ENCODE results near the gene CDK13.

Gene CDK13

GRCh38 chr7:40043164-40043563 is 93.1 kb downstream of the CDK13 start:
- TF ChIP-seq CSDC2 (CRISPR knock-in tag; IDR thresholded peaks at IDR 0.05): no peak
- no peak for ATAC-seq

DNA sequence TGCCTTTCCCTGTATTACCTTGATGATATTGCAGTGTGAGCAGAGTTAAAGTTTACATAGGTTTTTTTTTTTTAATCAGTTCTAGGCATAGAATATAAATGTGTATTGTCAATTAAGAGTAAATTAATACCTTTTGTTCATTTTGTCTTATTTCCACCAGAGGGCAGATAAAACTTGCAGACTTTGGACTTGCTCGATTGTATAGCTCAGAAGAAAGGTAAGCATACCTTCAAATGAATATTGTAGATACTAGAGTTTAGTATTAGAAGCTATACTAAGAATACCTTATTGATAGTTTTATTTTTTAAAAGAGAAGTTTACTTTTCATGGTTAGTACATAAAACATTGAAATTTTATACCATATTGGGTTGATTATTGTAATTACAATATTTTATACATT is 97.6 kb downstream of the CDK13 start:
- no peak for ATAC-seq
- TF ChIP-seq RARB (CRISPR knock-in tag; IDR thresholded peaks at IDR 0.05): no peak
- TF ChIP-seq ZNF8 (CRISPR knock-in tag; IDR thresholded peaks at IDR 0.05): no peak
- TF ChIP-seq PPARA (CRISPR knock-in tag; IDR thresholded peaks at IDR 0.05; ENCODE audit: borderline replicate concordance): no peak
- TF ChIP-seq TOX (CRISPR knock-in tag; IDR thresholded peaks at IDR 0.05; ENCODE audit: borderline replicate concordance): no peak
- no peak for TF ChIP-seq GLIS3 (CRISPR knock-in tag; IDR thresholded peaks at IDR 0.05)

DNA sequence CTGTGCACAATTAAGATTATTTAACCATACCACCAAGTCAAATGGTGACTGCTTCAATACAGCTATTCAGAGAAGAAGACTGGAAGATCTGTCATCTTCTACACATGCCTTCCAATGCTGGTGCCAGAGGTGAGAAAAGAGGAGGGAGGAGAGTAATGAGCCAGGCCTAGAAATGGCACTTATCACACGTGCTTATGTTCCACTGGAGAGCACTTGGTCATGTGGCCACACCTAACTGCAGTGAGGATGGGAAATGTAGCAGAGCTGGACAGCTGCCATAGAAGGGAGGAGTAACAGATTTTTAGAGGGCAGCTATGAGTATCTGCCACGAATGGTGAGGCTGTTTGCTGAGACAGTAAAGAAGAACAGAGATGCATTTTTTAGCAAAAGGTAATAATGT is 107.2 kb downstream of the CDK13 start:
- no peak; the same call in 2 of the 3 replicates for ATAC-seq
- TF ChIP-seq PPARA (CRISPR knock-in tag; IDR thresholded peaks at IDR 0.05; ENCODE audit: borderline replicate concordance) (no peak), PATZ1 (CRISPR knock-in tag; IDR thresholded peaks at IDR 0.05; ENCODE audit: borderline replicate concordance) (no peak), ZNF8 (CRISPR knock-in tag; IDR thresholded peaks at IDR 0.05) (no peak), ZNF70 (CRISPR knock-in tag; IDR thresholded peaks at IDR 0.05) (no peak), TCF4 (CRISPR knock-in tag; IDR thresholded peaks at IDR 0.05; ENCODE audit: borderline replicate concordance) (no peak), ZC3H10 (CRISPR knock-in tag; IDR thresholded peaks at IDR 0.05) (no peak), CSRNP3 (CRISPR knock-in tag; IDR thresholded peaks at IDR 0.05) (no peak), CSDC2 (CRISPR knock-in tag; IDR thresholded peaks at IDR 0.05) (no peak), ZFP3 (CRISPR knock-in tag; IDR thresholded peaks at IDR 0.05) (no peak), ESRRG (CRISPR knock-in tag; IDR thresholded peaks at IDR 0.05) (no peak), ZFP30 (CRISPR knock-in tag; IDR thresholded peaks at IDR 0.05) (no peak), SNAI2 (CRISPR knock-in tag; IDR thresholded peaks at IDR 0.05) (no peak), RARB (CRISPR knock-in tag; IDR thresholded peaks at IDR 0.05) (no peak), OSR1 (CRISPR knock-in tag; IDR thresholded peaks at IDR 0.05) (no peak), ISL1 (CRISPR knock-in tag; IDR thresholded peaks at IDR 0.05) (no peak), POU6F1 (CRISPR knock-in tag; IDR thresholded peaks at IDR 0.05; ENCODE audit: borderline replicate concordance, low read depth) (no peak), GLIS3 (CRISPR knock-in tag; IDR thresholded peaks at IDR 0.05) (no peak)

GRCh38 chr7:40058026-40058425 is 108.0 kb downstream of the CDK13 start:
- TF ChIP-seq ZNF70 (CRISPR knock-in tag; IDR thresholded peaks at IDR 0.05) (no peak), ZNF565 (CRISPR knock-in tag; conservative IDR thresholded peaks at IDR 0.05; ENCODE audit: low read depth) (no peak), TOX (CRISPR knock-in tag; IDR thresholded peaks at IDR 0.05; ENCODE audit: borderline replicate concordance) (no peak), ZC3H10 (CRISPR knock-in tag; IDR thresholded peaks at IDR 0.05) (no peak), ESRRG (CRISPR knock-in tag; IDR thresholded peaks at IDR 0.05) (no peak), RARB (CRISPR knock-in tag; IDR thresholded peaks at IDR 0.05) (no peak), OSR1 (CRISPR knock-in tag; IDR thresholded peaks at IDR 0.05) (no peak), PPARA (CRISPR knock-in tag; IDR thresholded peaks at IDR 0.05; ENCODE audit: borderline replicate concordance) (no peak), GLIS3 (CRISPR knock-in tag; IDR thresholded peaks at IDR 0.05) (no peak), CSDC2 (CRISPR knock-in tag; IDR thresholded peaks at IDR 0.05) (no peak), SNAI2 (CRISPR knock-in tag; IDR thresholded peaks at IDR 0.05) (no peak), ZFP3 (CRISPR knock-in tag; IDR thresholded peaks at IDR 0.05) (no peak), ISL1 (CRISPR knock-in tag; IDR thresholded peaks at IDR 0.05) (no peak)
- TF ChIP-seq, protein P1, sequence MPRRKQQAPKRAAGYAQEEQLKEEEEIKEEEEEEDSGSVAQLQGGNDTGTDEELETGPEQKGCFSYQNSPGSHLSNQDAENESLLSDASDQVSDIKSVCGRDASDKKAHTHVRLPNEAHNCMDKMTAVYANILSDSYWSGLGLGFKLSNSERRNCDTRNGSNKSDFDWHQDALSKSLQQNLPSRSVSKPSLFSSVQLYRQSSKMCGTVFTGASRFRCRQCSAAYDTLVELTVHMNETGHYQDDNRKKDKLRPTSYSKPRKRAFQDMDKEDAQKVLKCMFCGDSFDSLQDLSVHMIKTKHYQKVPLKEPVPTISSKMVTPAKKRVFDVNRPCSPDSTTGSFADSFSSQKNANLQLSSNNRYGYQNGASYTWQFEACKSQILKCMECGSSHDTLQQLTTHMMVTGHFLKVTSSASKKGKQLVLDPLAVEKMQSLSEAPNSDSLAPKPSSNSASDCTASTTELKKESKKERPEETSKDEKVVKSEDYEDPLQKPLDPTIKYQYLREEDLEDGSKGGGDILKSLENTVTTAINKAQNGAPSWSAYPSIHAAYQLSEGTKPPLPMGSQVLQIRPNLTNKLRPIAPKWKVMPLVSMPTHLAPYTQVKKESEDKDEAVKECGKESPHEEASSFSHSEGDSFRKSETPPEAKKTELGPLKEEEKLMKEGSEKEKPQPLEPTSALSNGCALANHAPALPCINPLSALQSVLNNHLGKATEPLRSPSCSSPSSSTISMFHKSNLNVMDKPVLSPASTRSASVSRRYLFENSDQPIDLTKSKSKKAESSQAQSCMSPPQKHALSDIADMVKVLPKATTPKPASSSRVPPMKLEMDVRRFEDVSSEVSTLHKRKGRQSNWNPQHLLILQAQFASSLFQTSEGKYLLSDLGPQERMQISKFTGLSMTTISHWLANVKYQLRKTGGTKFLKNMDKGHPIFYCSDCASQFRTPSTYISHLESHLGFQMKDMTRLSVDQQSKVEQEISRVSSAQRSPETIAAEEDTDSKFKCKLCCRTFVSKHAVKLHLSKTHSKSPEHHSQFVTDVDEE (CRISPR knock-in tag; IDR thresholded peaks at IDR 0.05): no peak
- ATAC-seq: no peak
